HAP-1 (cell line): Measurements from ENCODE around the gene ASB3.
A peak's percentile ranks its signal among the peaks of the same experiment; 100 is the strongest.
"Not testable (repeated sequence)": the region's sequence is repeated elsewhere in the genome, so short reads cannot be mapped to it uniquely, and the experiment has no call there.

Experiments
- DNase-seq, 2 experiments: peaks; one replicate each; pipeline ENCODE4 v3.0.0-alpha.2; 2016 to 2020; ENCODE audit warnings: low spot score in 2 of 2
- H3K27me3 ChIP-seq: fragments of 250-450 bp; sonication (Bioruptor Pico); 2 replicates; pipeline ENCODE4 v1.5.1; 2020; ENCODE audit warnings: low read depth, mild to moderate bottlenecking, moderate library complexity
- H3K36me3 ChIP-seq: fragments of 250-450 bp; sonication (Bioruptor Pico); replicated peaks from 2 replicates; pipeline ENCODE4 v1.5.1; 2020; ENCODE audit warnings: mild to moderate bottlenecking
- H3K4me1 ChIP-seq: fragments of 250-450 bp; sonication (Bioruptor Pico); 2 replicates; pipeline ENCODE4 v1.5.1; 2020; ENCODE audit warnings: mild to moderate bottlenecking
- H3K4me3 ChIP-seq: fragments of 250-450 bp; sonication (Bioruptor Pico); 2 replicates; pipeline ENCODE4 v1.5.1; 2020; ENCODE audit warnings: mild to moderate bottlenecking, moderate library complexity
- H3K9me3 ChIP-seq: fragments of 250-450 bp; sonication (Bioruptor Pico); 2 replicates; pipeline ENCODE4 v1.5.1; 2020; ENCODE audit warnings: mild to moderate bottlenecking, moderate library complexity
- in situ Hi-C: fragments of 300-500 bp; cut with MboI; formaldehyde crosslinking; loops from 3 replicates; pipeline ENCODE4 v1.14.3; 2020; ENCODE audit warnings: low sequenced_read_pairs, inconsistent platforms, mixed read lengths

Gene ASB3

GRCh38 chr2:53695575-53695974, 91.2 kb downstream of the ASB3 start:
- DNase-seq, result peak; percentile 62 to 64
- Histone ChIP-seq H3K4me3 (no peak overlapping the region), H3K27me3 (no peaks in the 10 kb centered on the region), H3K4me1 (peaks cover 16% of the 10 kb centered on the region), H3K9me3 (no peaks in the 10 kb centered on the region), H3K36me3 (no peaks in the 10 kb centered on the region)
- in situ Hi-C loops, result no loop called here

GRCh38 chr2:53694096-53694771, 92.5 kb downstream of the ASB3 start:
- H3K36me3 ChIP-seq, result no peaks in the 10 kb centered on the region
- DNase-seq, result no peak
- in situ Hi-C loops, result no loop called here
- H3K9me3 ChIP-seq, result no peaks in the 10 kb centered on the region
- H3K4me1 ChIP-seq, result peaks cover 16% of the 10 kb centered on the region
- no peak overlapping the region for H3K4me3 ChIP-seq
- H3K27me3 ChIP-seq, result no peaks in the 10 kb centered on the region

DNA sequence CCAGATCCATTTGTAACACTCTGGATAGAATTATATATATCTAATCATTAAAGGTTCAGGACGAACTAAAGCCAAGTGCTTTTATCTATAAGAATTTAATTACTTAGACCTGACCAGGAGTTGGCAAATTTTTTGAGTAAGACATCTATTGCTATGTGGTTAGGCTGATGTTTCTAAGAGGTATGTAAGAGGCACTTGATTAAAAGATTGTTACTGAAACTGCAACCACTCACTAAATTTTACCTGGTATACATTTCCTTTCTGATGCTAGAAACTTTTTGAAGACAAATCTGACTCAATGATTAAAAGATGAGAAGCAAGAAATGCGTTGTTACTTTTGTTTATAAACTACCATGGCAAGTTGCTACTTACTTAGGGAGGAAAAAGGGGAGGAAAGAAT, 95.9 kb downstream of the ASB3 start:
- H3K9me3 ChIP-seq, result no peaks in the 10 kb centered on the region
- no peaks in the 10 kb centered on the region for H3K36me3 ChIP-seq
- no peak overlapping the region for H3K4me3 ChIP-seq
- in situ Hi-C loops, result no loop called here
- H3K4me1 ChIP-seq, result peaks cover 9% of the 10 kb centered on the region
- no peaks in the 10 kb centered on the region for H3K27me3 ChIP-seq
- DNase-seq, result no peak

DNA sequence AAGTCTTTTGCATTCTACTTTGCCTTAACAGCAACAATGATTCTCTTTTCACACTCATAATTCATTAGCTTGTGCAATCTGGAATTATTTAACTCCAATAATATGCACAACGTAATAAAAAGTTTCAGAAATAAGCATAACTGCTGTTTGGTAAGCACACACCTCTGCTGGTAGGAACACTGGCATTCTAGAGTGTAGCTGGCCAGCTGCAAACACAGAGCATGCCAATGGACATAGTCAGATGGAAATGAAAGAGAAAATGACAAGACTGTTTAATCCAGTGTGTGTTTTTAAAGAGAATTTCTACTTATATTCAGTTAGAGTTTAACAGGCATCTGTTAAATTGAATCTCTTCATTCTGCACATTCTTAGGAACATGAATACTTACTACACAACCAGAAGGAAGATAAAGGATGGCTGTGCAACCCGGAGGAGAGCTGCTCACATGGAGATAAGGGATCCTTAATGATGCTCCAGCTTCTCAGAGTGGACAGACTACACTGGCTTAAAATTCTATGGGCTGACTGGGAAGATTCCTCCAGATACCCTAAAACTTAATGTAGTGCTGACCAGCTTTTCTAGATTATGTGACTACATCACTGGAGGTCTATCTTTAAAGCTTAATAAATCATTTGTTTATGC, 113.8 kb downstream of the ASB3 start:
- Histone ChIP-seq H3K4me3 (no peak overlapping the region), H3K36me3 (no peaks in the 10 kb centered on the region; the same call in 1 of the 2 replicates), H3K27me3 (no peaks in the 10 kb centered on the region), H3K4me1 (peaks cover 13% of the 10 kb centered on the region), H3K9me3 (no peaks in the 10 kb centered on the region)
- in situ Hi-C loops, result no loop called here
- DNase-seq, result no peak

GRCh38 chr2:53670331-53670730, 116.4 kb downstream of the ASB3 start:
- peaks cover under 1% of the 10 kb centered on the region for H3K4me1 ChIP-seq
- no peaks in the 10 kb centered on the region for H3K9me3 ChIP-seq
- H3K4me3 ChIP-seq, result no peak overlapping the region
- in situ Hi-C loops, result no loop called here
- H3K27me3 ChIP-seq, result no peaks in the 10 kb centered on the region
- no peaks in the 10 kb centered on the region for H3K36me3 ChIP-seq
- DNase-seq, result no peak

GRCh38 chr2:53668624-53669026, 118.1 kb downstream of the ASB3 start:
- H3K27me3 ChIP-seq, result no peaks in the 10 kb centered on the region
- H3K36me3 ChIP-seq, result no peaks in the 10 kb centered on the region
- no peaks in the 10 kb centered on the region for H3K4me1 ChIP-seq
- in situ Hi-C loops, result no loop called here
- no peak overlapping the region for H3K4me3 ChIP-seq
- DNase-seq, result no peak
- no peaks in the 10 kb centered on the region for H3K9me3 ChIP-seq

DNA sequence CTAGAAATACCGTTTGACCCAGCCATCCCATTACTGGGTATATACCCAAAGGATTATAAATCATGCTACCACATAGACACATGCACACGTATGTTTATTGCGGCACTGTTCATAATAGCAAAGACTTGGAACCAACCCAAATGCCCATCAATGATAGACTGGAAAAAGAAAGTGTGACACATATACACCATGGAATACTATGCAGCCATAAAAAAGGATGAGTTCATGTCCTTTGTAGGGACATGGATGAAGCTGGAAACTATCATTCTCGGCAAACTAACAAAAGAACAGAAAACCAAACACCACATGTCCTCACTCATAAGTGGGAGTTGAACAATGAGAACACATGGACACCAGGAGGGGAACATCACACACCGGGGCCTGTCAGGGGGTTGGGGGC, 119.6 kb downstream of the ASB3 start:
- H3K36me3 ChIP-seq, in situ Hi-C loops, H3K4me3 ChIP-seq, DNase-seq, H3K27me3 ChIP-seq, H3K4me1 ChIP-seq, H3K9me3 ChIP-seq: not testable (repeated sequence)

DNA sequence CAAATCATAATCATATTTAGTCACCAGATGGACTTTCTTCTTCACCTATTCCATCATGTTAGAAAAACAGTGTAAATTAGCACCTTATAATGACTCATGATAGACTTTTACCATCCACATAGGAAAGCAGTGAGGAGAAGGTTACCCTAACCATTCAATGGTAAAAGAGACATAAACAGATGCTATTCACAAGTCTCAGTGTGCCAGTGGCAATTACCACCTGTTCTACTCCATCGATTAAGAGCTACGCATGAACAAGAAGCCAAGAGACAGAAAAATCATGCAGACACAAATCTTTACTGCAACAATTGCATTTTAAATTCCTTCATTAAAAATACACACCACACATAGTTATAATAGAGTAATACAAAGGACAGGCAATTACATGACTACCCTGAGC, 125.9 kb downstream of the ASB3 start:
- no peaks in the 10 kb centered on the region for H3K36me3 ChIP-seq
- DNase-seq, result no peak
- no peaks in the 10 kb centered on the region for H3K4me1 ChIP-seq
- H3K9me3 ChIP-seq, result no peaks in the 10 kb centered on the region
- no peaks in the 10 kb centered on the region for H3K27me3 ChIP-seq
- H3K4me3 ChIP-seq, result no peak overlapping the region
- in situ Hi-C loops, result no loop called here

DNA sequence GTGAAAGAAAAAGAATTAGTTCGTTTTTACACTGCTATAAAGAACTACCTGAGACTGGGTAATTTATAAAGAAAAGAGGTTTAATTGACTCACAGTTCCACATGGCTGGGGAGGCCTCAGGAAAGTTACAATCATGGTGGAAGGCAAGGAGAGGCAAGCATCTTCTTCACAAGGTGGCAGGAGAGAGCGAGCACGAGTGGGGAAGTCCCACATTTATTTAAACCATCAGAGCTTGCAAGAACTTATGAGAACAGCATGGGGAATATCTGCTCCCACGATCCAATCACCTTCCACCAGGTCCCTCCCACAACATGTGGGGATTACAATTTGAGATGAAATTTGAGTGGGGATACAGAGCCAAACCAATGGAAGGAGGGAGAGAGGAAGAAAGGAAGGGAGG, 128.3 kb downstream of the ASB3 start:
- H3K27me3 ChIP-seq, DNase-seq, H3K4me1 ChIP-seq, H3K4me3 ChIP-seq, H3K9me3 ChIP-seq, in situ Hi-C loops, H3K36me3 ChIP-seq: not testable (repeated sequence)

DNA sequence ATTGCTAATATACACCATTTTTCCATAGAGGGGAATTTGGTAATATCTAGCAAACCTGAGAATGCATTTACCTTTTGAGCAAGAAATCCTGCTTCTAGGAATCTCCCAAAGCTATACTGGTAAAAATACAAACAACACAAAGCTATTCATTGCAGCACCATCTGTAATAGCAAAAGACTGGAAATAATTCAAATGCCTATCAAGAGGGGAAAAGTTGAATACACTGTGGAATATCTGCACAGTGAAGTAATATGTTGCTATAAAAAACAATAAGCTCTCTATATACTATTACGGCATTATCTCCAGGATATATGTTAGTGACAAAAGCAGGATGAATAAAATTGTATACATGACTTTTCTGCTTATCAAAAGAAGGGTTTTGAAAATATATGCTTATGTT, 131.5 kb downstream of the ASB3 start:
- H3K9me3 ChIP-seq, result no peaks in the 10 kb centered on the region; the same call in 1 of the 2 replicates
- no peak overlapping the region for H3K4me3 ChIP-seq
- DNase-seq, result no peak
- H3K36me3 ChIP-seq, result no peaks in the 10 kb centered on the region
- in situ Hi-C loops, result no loop called here
- peaks cover 7% of the 10 kb centered on the region; the same call in 1 of the 2 replicates for H3K4me1 ChIP-seq
- H3K27me3 ChIP-seq, result no peaks in the 10 kb centered on the region

- in situ Hi-C loops, result no loop called here
- H3K36me3 ChIP-seq, result no peaks in the 10 kb centered on the region
- no peaks in the 10 kb centered on the region; the same call in 1 of the 2 replicates for H3K9me3 ChIP-seq
- no peak overlapping the region for H3K4me3 ChIP-seq
- peaks cover 7% of the 10 kb centered on the region; the same call in 1 of the 2 replicates for H3K4me1 ChIP-seq
- no peaks in the 10 kb centered on the region for H3K27me3 ChIP-seq
- DNase-seq, result no peak
Observed at GRCh38 chr2:53654396-53654795, 132.4 kb downstream of the ASB3 start.

- Histone ChIP-seq H3K9me3 (no peaks in the 10 kb centered on the region; the same call in 1 of the 2 replicates), H3K27me3 (no peaks in the 10 kb centered on the region), H3K36me3 (no peaks in the 10 kb centered on the region), H3K4me3 (no peak overlapping the region), H3K4me1 (peaks cover 7% of the 10 kb centered on the region; the same call in 1 of the 2 replicates)
- in situ Hi-C loops, result no loop called here
- DNase-seq, result peak; percentile 68 to 86
Observed at GRCh38 chr2:53652131-53652530, 134.6 kb downstream of the ASB3 start.

GRCh38 chr2:53646788-53647187, 140.0 kb downstream of the ASB3 start:
- no peak for DNase-seq
- in situ Hi-C loops, result no loop called here

GRCh38 chr2:53641290-53641689, 145.5 kb downstream of the ASB3 start:
- Histone ChIP-seq H3K4me3 (no peak overlapping the region), H3K4me1 (peaks cover 15% of the 10 kb centered on the region), H3K27me3 (no peaks in the 10 kb centered on the region), H3K9me3 (no peaks in the 10 kb centered on the region), H3K36me3 (no peaks in the 10 kb centered on the region)
- peak; percentile 81 to 88 for DNase-seq
- in situ Hi-C loops, result no loop called here

More at GRCh38 chr2:53646788-53647187, 140.0 kb downstream of the ASB3 start:
- H3K9me3 ChIP-seq, result no peaks in the 10 kb centered on the region
- no peaks in the 10 kb centered on the region for H3K36me3 ChIP-seq
- H3K27me3 ChIP-seq, result no peaks in the 10 kb centered on the region
- no peak overlapping the region for H3K4me3 ChIP-seq
- H3K4me1 ChIP-seq, result peaks cover 10% of the 10 kb centered on the region
